K562 (cell line): ENCODE results near the gene FERMT3. TPM values are rescaled to one million over a fixed set of nuclear protein-coding genes. Genes with fewer than 3 reads are reported as not detected.
A peak's percentile ranks its signal among the peaks of the same experiment; 100 is the strongest.

Experiments used
- CHD7 ChIP-seq: fragments of 200-600 bp; sonication (generic); IDR thresholded peaks from one replicate; pipeline ENCODE4 v1.6.1; 2012; ENCODE audit warnings: mild to moderate bottlenecking, low read depth, low read length, inconsistent platforms
- GABPA ChIP-seq: fragments of 200-800 bp; sonication (Bioruptor generic); conservative IDR thresholded peaks from 2 replicates; pipeline ENCODE4 v1.6.1; 2016; ENCODE audit warnings: low read depth, missing genetic modification characterization, missing compliant biosample characterization
- RBM34 ChIP-seq: fragments of 200-400 bp; formaldehyde crosslinking; IDR thresholded peaks from 2 replicates; pipeline ENCODE4 v1.6.1; 2018; ENCODE audit warnings: low read length, borderline replicate concordance; ENCODE audit not compliant: insufficient read depth
- ZZZ3 ChIP-seq: fragments of 450-650 bp; IDR thresholded peaks from 2 replicates; pipeline ENCODE4 v1.6.1; 2016; ENCODE audit warnings: antibody characterized with exemption, mild to moderate bottlenecking, moderate library complexity
- polyA plus RNA-seq, 8 experiments: library from polyadenylated mRNA; depleted of rRNA in 4 of 8; stranded (reverse) in 5 of 8; unstranded in 3 of 8; fragments of >200 nt; fragmentation: Nextera tagmentation in 2 of 8; fragmentation: Illumina TruSeq in 1 of 8; extraction: Ambion mirVana in 2 of 8; extraction: Trizol in 1 of 8; gene quantifications; 2 replicates each; pipeline versions ENCODE4 v1.2.1 to v1.2.3, GENCODE V29; 2011 to 2014; ENCODE audit warnings: inconsistent platforms in 1 of 8, missing spikeins in 1 of 8
- total RNA-seq, 7 experiments: library from RNA; depleted of rRNA in 6 of 7; stranded (reverse); fragments of >200 nt in 6 of 7; fragmentation: Illumina TruSeq in 2 of 7; extraction: Trizol in 2 of 7; gene quantifications; 2 replicates each; pipeline versions ENCODE4 v1.2.1 to v1.2.3, GENCODE V29; 2011 to 2021; ENCODE audit warnings: low replicate concordance in 1 of 7
- TF ChIP-seq, protein P1 (sequence below): fragments of 450-650 bp; IDR thresholded peaks from 2 replicates; pipeline ENCODE4 v1.6.1; 2018; ENCODE audit not compliant: partially characterized antibody

Gene FERMT3
- total and polyA plus RNA-seq, 9 of the 15 experiments (the other 6 are each of a cell fraction or from before 2014, with no cell fraction given): 3.2 to 275 (median 79.7) TPM

- TF ChIP-seq CHD7 (no peak), ZZZ3 (no peak), RBM34 (no peak), GABPA (peak; percentile 99)
- TF ChIP-seq, protein P1, sequence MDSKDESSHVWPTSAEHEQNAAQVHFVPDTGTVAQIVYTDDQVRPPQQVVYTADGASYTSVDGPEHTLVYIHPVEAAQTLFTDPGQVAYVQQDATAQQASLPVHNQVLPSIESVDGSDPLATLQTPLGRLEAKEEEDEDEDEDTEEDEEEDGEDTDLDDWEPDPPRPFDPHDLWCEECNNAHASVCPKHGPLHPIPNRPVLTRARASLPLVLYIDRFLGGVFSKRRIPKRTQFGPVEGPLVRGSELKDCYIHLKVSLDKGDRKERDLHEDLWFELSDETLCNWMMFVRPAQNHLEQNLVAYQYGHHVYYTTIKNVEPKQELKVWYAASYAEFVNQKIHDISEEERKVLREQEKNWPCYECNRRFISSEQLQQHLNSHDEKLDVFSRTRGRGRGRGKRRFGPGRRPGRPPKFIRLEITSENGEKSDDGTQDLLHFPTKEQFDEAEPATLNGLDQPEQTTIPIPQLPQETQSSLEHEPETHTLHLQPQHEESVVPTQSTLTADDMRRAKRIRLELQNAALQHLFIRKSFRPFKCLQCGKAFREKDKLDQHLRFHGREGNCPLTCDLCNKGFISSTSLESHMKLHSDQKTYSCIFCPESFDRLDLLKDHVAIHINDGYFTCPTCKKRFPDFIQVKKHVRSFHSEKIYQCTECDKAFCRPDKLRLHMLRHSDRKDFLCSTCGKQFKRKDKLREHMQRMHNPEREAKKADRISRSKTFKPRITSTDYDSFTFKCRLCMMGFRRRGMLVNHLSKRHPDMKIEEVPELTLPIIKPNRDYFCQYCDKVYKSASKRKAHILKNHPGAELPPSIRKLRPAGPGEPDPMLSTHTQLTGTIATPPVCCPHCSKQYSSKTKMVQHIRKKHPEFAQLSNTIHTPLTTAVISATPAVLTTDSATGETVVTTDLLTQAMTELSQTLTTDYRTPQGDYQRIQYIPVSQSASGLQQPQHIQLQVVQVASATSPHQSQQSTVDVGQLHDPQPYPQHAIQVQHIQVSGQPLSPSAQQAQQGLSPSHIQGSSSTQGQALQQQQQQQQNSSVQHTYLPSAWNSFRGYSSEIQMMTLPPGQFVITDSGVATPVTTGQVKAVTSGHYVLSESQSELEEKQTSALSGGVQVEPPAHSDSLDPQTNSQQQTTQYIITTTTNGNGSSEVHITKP: peak; percentile 10
Measured at GRCh38 chr11:64269540-64270220, 63.2 kb downstream of the FERMT3 start (continued).
